GM12878 (cell line): ENCODE results near the gene MEGF6. TPM values are rescaled to one million over a fixed set of nuclear protein-coding genes. Genes with fewer than 3 reads are reported as not detected.
A peak's percentile ranks its signal among the peaks of the same experiment; 100 is the strongest.

Source experiments
- BMI1 ChIP-seq: fragments of 450-650 bp; IDR thresholded peaks from 2 replicates; pipeline ENCODE4 v1.6.1; 2016; ENCODE audit warnings: mild to moderate bottlenecking, moderate library complexity, borderline replicate concordance
- CBX5 ChIP-seq: sonication (generic); IDR thresholded peaks from 2 replicates; pipeline ENCODE4 v1.6.1; 2016; ENCODE audit warnings: low read depth, moderate library complexity, mild to moderate bottlenecking, inconsistent platforms
- CEBPB ChIP-seq, 2 experiments: fragments of 150-350 bp in 1 of 2; IDR thresholded peaks; 2 replicates each; pipeline ENCODE4 v1.6.1; 2012 to 2014; ENCODE audit warnings: low read depth in 2 of 2, low read length in 2 of 2, borderline replicate concordance in 1 of 2, inconsistent platforms in 1 of 2
- RELA ChIP-seq: fragments of 450-650 bp; IDR thresholded peaks from 2 replicates; pipeline ENCODE4 v1.8.0; 2014; ENCODE audit warnings: borderline replicate concordance; ENCODE audit not compliant: partially characterized antibody
- SP1 ChIP-seq: IDR thresholded peaks from one replicate; pipeline ENCODE4 v1.6.1; 2011; ENCODE audit warnings: low read depth, low read length
- USF1 ChIP-seq: IDR thresholded peaks from 2 replicates; pipeline ENCODE4 v1.6.1; 2011; ENCODE audit warnings: borderline replicate concordance, low read depth, mild to moderate bottlenecking, moderate library complexity, mixed read lengths, low read length; ENCODE audit not compliant: insufficient read depth; ENCODE audit errors: extremely low read length
- ZNF687 ChIP-seq: fragments of 450-650 bp; IDR thresholded peaks from 2 replicates; pipeline ENCODE4 v1.6.1; 2017; ENCODE audit warnings: mild to moderate bottlenecking, moderate library complexity
- polyA plus RNA-seq, 11 experiments: library from polyadenylated mRNA; depleted of rRNA in 4 of 11; unstranded in 6 of 11; stranded (reverse) in 5 of 11; fragments of >200 nt; fragmentation: Nextera tagmentation in 4 of 11; fragmentation: Illumina TruSeq in 1 of 11; extraction: Ambion mirVana in 4 of 11; extraction: Trizol in 1 of 11; gene quantifications; 1 replicate in 1 of 11; 2 replicates in 10 of 11; pipeline versions ENCODE4 v1.2.1 to v1.2.3, GENCODE V29; 2011 to 2016; ENCODE audit warnings: inconsistent platforms in 2 of 11, missing spikeins in 2 of 11, low read depth in 1 of 11
- total RNA-seq, 4 experiments: library from RNA; depleted of rRNA in 3 of 4; stranded (reverse); fragments of >200 nt in 3 of 4; fragmentation: Illumina TruSeq in 1 of 4; extraction: Trizol in 1 of 4; gene quantifications; 2 replicates each; pipeline versions ENCODE4 v1.2.1 to v1.2.3, GENCODE V29; 2013 to 2021
- TF ChIP-seq, protein P1 (sequence below): IDR thresholded peaks from 2 replicates; pipeline ENCODE4 v1.6.1; 2011; ENCODE audit warnings: mild to moderate bottlenecking, low read depth, low read length, moderate library complexity; ENCODE audit not compliant: insufficient replicate concordance
- TF ChIP-seq, protein P2 (sequence below): fragments of 450-650 bp; IDR thresholded peaks from 2 replicates; pipeline ENCODE4 v1.6.1; 2017; ENCODE audit warnings: low read depth, mild to moderate bottlenecking, moderate library complexity

MEGF6 gene
- total and polyA plus RNA-seq, 10 of the 15 experiments (the other 5 are each of a cell fraction or from before 2014, with no cell fraction given): 0.03 to 0.41 TPM; not detected in 8

- TF ChIP-seq, protein P1, sequence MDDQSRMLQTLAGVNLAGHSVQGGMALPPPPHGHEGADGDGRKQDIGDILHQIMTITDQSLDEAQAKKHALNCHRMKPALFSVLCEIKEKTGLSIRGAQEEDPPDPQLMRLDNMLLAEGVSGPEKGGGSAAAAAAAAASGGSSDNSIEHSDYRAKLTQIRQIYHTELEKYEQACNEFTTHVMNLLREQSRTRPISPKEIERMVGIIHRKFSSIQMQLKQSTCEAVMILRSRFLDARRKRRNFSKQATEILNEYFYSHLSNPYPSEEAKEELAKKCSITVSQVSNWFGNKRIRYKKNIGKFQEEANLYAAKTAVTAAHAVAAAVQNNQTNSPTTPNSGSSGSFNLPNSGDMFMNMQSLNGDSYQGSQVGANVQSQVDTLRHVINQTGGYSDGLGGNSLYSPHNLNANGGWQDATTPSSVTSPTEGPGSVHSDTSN: no peak
- TF ChIP-seq CBX5: no peak
- TF ChIP-seq USF1: peak; percentile 50
- TF ChIP-seq, protein P2, sequence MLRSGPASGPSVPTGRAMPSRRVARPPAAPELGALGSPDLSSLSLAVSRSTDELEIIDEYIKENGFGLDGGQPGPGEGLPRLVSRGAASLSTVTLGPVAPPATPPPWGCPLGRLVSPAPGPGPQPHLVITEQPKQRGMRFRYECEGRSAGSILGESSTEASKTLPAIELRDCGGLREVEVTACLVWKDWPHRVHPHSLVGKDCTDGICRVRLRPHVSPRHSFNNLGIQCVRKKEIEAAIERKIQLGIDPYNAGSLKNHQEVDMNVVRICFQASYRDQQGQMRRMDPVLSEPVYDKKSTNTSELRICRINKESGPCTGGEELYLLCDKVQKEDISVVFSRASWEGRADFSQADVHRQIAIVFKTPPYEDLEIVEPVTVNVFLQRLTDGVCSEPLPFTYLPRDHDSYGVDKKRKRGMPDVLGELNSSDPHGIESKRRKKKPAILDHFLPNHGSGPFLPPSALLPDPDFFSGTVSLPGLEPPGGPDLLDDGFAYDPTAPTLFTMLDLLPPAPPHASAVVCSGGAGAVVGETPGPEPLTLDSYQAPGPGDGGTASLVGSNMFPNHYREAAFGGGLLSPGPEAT: no peak
- no peak for TF ChIP-seq SP1
- TF ChIP-seq BMI1: no peak
- TF ChIP-seq RELA: no peak
- no peak for TF ChIP-seq ZNF687
- no peak for TF ChIP-seq CEBPB (IDR thresholded peaks at IDR 0.05; ENCODE audit: borderline replicate concordance in 1 of 2, low read depth in 2 of 2, low read length in 2 of 2)
Observed at GRCh38 chr1:3608154-3608553, 3.2 kb downstream of the MEGF6 start (continued).
